GM19397 (cell line): Measurements from ENCODE around the gene SEPTIN12.
A peak's percentile ranks its signal among the peaks of the same experiment; 100 is the strongest.

Source experiments
- ATAC-seq: cut with Tn5 transposase; IDR thresholded peaks from one replicate; pipeline ENCODE4 v1.9.1; 2021; ENCODE audit warnings: mild to moderate bottlenecking, moderate library complexity; ENCODE audit not compliant: unreplicated experiment

The SEPTIN12 gene

DNA sequence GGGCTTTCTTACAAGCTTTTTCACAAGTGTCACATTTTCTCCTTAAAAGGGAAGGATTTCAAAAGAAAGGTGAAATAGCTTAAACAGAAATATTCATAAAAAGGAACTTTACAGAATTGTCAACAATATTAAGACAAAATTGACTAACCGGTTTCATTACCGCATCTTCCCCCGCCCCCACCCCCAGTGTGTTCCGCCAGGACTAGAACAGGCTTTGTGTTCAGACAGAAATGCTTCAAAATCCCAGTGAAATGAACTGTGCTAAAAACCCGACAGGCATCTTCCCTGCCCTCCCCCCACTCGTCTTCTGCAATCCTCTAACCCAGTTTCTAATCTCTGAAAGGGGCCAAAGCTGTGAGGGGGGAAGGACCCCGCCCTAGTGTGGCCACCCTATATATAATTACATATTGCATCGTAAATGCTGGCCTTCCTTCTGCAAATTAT is 15.3 kb upstream of the SEPTIN12 start:
- ATAC-seq = no peak

DNA sequence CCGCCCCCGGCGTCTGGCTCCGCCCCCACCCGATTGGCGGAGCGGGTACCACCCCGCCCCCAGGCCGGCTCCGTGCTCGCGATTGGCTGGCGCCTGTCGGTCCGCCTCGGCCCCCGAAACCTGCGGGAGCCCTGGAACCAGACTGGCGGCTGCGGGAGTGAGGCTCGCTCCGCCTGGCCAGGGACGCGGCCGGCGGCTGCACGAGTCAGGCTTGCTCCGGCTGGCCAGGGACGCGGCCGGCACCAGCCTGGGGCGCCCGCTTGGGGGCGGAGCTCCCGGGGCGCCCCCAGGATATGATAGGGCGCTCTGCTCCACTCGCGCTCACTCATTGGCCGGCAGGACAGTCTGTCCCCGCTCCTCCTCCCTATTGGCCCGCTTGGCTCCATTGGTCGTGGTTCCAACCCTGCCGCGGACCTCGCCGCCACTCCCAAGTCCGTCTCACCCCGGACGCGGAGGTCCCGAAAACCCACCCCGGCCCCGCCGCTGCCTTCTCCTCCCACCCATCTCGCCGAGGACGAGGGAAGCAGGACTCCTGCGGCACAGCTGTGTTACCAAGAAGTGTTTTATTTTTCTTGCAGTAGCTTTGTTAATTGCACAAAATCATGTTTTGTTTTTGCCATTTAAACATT is 14.6 kb upstream of the SEPTIN12 start:
- peak; percentile 88 for ATAC-seq

DNA sequence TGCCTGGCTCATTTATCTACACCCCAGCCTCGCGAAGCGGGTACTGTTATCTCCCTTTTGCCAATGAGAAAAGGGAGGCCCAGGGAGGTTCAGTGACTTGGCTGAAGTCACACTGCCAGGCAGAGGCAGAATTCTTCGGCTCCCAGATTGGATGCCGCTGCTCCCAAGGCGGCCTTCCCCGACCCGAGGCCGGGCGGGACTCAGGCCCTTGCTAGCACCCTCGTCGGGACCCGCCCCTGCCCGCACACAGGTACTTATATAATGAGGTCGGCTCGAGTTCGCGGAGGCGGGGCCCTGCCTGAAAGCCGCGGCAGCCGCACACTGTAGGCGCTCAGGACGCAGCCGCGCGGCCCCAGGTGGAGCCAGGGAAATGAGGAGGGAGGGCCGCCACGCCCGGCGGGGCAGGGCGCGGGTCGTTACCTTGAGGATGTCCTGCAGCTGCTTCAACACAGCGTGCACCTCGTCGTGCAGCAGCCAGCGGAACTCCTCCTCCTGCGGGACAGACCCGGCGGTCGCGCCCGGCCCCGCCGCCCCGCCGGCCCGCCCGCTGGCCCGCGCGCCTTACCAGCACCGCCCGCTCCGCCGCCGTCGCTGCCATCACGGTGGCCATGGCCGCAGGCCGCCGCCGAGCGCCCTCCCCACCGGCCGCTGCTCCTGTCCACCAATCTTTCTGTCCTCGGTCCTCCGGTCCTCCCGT is 14.0 kb upstream of the SEPTIN12 start, which contains the start of gene ROGDI:
ROGDI (minus strand) TSS at position 672 of the 697 bp plus-strand sequence; CDS start at position 610, 62 bp downstream.
- peak; percentile 52 for ATAC-seq

DNA sequence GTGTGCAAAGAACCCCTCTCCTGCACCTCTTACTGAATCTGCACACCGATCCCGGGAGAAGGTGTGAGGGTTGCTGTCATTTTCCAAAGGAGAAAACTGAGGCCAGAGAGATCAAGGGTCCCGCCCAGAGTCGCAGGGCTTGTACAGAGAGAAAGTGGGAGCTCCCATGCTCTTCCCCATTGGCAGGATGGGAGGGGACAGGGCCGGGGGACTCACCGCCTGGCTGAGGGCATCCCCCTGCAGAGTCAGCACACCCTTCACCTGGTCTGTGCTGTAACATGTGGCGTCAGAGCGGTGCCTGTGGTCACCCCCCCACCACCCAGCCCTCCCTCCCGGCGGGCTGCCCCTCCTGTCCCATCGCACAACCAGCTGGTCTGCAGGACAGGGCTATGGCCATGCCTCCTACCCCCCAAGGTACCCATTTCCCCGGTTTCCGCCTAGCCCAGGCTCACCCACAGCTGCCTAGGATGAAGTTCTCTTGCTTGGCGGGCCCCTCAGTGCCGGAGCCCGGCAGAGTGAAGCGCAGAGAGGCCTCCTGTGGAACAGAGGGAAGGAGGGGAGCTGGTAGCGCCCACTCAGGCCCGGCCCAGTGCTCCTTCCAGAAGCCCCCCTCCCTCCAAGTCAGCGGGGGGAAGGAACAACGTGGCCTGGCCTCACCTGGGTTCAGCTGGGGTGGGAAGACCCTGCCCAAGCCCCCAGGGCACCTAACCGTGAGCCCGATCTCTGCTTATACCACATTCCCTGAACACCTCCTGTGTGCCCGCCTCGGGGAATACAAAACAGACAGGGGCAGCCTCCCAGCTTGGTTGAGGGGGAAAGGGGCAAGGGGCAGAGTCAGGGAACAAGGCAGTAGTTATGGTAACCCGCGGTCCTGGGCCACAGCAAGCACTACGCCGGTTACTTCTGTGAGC is 13.2 kb upstream of the SEPTIN12 start:
- no peak for ATAC-seq

DNA sequence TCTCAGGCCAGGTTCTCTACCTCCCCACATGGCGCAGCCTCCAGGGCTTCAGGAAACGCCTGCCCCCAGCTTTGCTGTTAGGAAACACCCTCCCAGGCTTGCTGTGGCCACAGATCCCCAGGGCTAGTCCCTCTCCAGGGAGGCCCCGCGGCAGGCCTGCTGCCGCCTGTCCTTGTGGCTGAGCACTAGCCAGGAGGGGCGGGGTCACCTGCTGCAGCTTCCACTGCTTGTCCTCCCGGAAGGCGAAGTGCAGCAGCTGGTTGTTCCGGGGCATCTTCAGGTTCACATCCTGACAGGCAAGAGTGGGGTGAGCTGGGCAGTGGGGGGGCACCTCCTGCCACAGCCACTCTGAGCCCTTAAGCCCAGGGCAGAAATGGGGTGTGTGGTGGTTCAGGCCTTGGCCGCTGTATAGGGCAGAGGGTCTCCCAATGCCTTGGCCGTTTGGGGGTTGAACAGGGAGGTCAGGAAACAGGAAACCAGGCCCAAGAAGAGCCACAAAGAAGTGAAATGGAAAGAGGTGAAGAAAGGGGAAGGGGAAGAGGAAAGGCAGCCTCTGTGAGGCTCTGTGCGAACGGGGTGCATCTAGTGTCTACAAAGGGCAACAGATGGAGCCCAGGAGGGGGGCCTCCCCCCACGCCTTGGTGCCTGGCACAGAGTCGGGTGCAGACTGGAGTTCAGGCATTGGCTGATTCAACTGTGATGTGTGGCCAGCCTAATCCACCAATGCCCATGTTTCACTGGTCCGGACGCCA is 12.3 kb upstream of the SEPTIN12 start:
- ATAC-seq = no peak

DNA sequence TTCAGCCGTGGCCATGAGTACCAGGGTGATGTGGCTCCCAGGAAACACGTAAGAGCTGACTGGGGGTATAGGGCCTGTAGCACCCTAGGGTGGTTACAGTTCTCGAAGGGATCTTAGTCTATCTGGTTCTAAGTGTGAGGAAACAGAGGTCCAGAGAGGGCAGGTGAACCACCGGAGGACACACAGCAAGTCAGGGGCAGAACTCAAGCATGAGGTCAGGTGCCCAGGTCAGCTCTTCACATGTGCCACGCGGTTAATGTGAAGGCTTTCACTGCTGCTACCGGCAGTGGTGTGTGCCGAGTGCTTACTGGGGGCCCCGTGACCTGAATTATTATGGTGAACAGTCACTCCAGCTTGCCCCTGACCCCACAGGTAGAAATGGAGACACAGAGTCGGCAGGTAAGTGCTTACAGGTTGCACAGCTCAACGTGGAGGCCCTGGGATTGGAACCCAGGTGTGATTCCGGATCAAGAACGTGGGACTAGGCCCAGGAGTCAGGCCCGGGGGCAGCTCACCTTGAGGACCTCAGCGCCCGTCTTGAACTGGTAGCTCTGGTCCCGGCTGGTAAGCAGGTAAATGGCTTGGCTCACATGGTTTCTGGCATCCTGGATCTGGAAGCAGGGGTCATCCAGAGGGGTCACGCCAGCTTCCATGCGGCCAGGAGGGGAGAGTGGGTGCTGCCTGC is 11.2 kb upstream of the SEPTIN12 start:
- no peak for ATAC-seq

DNA sequence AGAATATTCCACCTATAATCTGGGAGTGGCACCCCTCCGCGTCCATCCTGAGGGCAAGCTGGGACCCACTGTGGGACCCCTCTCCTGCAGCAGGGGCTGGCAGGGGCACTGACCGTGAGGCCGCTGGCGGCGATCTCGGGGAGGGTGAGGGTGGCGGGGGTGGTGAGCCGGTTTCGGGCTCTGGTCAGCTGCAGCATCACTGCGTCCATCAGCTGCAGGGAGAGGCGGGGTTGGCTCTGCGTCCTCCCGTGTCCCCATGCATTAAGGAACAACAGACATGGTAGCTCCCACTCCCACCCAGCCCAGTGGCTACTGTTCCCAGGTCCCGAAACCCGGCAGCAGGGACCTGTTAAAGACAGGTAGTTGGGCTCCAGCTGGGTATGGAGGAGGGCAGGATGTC is 10.3 kb upstream of the SEPTIN12 start:
- no peak for ATAC-seq

DNA sequence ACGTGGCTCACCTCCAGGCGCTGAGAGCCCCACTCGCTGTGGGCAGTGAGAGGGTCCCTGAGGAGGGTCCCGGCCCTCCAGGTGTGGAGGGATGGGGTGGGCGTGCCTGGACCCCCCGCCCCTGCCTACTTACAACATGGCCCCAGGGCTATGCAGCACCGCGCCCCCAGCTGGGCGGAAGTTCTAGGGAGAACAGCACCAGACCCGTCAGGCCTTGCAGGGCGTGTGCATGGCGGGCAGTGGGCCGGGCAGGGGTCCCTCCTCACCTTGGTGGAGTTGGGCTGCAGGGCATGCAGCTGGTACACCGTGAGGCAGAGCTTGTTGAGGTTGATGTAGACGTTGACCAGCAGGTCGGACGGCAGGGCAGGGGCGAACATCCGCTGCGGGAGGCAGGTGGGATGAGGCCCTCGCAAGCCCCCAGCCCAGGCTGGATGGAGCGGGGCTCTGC is 9.7 kb upstream of the SEPTIN12 start:
- no peak for ATAC-seq

DNA sequence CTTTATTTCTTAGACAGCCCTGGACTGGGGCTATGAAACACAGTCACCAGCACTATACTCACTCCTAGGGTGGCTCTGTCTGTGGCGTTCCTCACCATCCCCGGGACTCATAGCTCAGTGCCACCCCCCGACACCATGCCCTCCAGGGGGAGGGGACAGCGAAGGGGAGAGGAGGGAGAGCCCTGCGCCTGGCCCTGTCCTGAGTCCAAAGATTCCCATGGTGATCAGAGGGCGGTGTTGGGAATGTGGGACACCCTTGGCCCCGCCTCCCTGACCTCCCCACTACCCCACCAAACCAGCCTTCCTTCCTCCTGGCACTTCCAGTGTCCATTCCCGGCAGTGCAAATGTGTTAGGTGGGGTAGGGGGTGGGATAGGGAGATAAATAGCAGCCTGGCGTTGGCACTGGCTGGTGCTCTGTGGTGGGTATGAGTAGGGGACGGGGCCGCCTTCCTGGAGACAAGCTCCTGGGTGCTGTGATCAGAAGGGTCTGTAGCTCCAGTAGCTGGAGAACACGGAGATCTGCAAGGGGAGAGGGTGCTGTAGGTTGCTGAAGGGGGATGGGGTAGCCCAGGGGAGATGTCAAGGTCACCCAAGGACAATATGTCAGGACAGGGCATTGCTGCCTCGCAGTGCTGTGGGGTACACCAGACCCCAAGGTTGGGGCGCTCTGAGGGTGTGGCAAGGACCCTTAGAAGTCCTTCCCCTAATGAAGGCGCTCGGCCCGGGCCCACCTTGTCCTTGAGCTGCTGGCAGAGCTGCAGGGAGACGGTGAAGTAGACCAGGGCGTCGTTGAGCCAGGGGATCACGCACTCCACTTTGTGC is 9.0 kb upstream of the SEPTIN12 start:
- ATAC-seq = no peak

DNA sequence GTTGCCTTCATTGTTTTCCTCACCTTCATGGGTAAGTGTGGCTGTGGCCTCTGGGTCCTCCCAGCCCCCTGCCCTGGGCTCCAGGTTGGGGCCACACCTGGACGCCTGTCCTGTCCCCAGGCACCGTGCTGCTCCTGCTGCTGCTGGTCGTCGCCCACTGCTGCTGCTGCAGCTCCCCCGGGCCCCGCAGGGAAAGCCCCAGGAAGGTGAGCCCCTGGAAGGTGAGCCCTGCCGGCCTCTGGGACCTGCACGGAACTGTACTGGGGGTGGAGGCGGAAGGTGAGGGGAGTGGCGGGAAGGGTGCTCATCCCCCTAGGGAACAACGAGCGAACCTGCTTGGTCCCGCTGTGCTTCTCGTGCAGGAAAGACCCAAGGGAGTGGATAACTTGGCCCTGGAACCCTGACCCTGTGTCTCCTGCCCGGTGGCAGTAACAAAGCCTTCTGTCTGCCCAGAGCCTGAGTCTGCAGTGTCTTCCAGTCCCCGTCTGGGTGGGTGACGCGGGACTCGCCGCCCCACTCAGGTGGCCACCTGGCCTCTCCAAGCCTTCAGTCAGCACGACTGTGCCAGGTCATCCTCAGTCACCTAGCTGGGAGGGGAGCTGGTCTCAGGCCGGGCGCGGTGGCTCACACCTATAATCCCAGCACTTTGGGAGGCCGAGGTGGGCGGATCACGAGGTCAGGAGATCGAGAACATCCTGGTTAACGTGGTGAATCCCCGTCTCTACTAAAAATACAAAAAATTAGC is 7.9 kb upstream of the SEPTIN12 start:
- no peak for ATAC-seq

DNA sequence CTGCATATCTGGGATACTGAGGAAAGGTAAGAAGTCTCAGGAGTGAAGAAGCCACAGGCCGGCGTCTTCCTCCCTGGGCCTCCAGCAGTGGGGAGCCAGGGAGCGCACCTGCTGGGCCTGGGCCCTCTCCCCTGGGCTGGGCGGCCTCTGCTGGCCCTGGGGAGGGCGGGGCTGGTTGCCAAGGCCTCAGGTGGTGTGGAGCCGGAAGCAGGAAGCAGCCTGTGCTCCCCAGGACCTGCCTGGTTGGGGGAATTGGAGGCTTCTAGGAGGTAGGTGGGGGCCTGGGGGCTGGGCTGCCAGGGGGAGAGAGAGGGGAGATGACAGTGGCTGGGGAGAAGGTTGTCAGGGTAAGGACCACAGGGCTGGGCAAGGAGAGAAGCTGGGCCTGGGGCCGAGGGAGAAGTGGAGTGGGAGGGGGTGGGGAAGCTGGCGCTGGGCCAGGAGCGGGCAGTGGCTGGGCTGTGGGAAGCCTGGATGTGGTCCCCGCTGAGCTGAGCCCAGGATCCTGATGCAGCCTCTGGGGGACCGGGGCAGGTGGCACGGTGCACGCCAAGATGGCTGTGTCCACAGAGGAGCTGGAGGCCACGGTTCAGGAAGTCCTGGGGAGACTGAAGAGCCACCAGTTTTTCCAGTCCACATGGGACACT is 7.2 kb upstream of the SEPTIN12 start, which contains the start of gene SMIM22:
SMIM22 (plus strand) TSS at position 189 of the 647 bp plus-strand sequence; CDS start at position 555, 366 bp downstream.
- ATAC-seq = no peak

DNA sequence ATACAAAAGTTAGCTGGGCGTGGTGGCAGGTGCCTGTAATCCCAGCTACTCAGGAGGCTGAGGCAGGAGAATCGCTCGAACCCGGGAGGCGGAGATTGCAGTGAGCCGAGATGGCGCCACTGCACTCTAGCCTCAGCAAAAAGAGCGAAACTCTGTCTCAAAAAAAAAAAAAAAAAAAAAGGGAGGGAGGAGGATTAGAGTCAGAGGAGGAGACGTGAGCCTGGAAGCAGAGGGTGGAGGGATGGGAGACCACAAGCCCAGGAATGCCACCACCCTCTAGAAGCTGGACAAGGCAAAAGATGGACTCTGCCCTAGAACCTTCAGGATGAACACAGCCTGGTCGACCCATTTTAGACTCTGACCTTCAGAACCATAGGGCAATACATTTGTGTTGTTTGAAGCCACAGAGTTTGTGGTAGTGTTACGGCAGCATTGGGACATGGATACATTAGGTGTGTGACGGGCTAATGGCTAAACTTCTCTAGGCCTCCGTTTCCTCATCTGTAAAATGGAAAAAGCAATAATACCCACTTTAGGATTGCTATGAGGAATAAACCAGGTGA is 4.9 kb upstream of the SEPTIN12 start:
- ATAC-seq = no peak

DNA sequence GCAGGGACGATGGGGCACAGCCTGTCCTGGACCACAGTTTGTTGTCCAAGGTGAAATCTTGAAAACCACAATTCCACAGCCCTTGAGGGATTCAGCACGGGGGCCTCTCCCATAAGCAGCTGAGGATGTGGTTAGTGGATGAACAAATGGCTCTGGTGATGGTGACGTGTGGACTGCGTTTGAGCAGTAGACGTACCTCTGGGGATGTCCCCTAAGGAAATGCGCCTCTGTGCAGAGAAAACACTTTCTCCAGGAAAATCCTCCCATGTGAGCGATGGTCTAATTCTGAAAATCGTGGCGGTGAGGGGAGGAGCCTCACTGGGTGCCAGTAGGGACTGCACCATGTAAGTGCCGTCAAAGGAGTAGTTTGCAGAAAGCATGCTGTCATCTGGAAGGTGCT is 2.7 kb upstream of the SEPTIN12 start:
- ATAC-seq = no peak

DNA sequence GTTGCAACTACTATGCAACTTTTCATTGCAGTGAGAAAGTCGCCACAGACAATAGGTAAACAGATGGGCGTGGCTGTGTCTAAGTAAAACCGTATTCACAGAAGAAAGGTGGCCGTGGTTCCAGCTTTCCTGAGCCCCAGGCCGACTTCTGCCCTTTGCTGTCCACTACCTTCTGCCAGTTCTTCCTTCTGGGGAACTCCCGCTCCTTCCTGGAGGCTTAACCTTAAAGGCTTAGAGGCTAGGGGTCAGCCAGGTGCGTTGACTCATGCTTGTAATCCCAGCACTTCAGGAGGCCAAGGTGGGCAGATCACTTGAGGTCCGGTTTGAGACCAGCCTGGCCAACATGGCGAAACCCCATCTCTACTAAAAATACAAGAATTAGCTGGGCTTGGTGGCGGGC is 2.1 kb upstream of the SEPTIN12 start:
- ATAC-seq = no peak

DNA sequence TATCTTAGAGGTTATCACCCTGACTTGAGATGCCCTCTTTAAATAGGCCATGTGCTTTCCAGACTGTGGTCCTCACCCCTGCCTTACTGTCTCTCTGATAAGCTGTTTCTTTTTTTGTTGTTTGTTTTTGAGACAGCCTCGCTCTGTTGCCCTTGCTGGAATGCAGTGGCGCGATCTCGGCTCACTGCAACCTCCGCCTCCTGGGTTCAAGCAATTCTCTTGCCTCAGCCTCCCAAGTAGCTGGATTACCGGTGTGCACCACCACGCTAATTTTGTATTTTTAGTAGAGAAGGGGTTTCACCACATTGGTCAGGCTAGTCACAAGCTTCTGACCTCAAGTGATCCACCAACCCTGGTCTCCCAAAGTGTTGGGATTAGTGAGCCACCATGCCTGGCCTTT is 765 bp upstream of the SEPTIN12 start:
- no peak for ATAC-seq

DNA sequence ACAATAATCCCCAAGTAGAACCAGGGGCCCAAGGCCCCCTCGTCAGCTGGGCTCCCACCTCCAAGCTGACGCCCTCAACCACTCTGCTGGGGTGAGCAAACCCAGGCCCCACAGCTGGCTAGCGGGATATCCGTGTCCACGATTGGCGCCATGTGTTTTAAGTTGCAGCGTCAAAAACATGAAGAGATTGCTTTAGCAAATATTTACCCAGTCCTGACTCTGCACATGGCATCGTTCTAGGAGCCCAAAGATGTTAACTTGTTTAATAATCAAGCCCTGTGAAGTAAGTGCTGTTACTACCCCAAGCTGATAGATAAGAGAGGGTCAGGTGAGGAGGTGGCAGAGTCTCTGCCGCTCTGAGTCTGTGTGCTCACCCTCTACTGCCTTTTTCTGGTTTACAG is 344 bp upstream of the SEPTIN12 start:
- ATAC-seq = no peak

DNA sequence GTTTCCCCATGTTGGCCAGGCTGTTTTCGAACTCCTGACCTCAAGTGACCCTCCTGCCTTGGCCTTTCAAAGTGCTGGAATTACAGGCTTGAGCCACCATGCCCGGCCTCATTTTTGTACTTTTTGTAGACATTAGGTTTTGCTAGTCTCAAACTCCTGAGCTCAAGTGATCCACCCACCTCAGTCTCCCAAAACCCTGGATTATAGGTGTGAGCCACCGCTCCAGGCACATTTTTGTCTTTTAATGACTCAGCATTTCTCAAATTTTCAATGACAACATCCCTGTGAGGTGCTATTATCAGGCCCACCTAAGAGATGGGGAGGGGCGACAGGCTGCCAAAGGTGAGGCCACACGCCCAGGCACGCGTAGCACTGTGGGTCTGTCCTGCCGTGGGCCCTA is 1.1 kb downstream of the SEPTIN12 start:
- ATAC-seq = no peak
